NCI-H2196 treated with DMSO at 0.1 percent for 48 hours (cell line): ENCODE results near the gene SMKR1.
"Not testable (repeated sequence)": the region's sequence is repeated elsewhere in the genome, so short reads cannot be mapped to it uniquely, and the experiment has no call there.

Source experiments
- DNase-seq: peaks from one replicate; lab custom pipeline; 2025; ENCODE audit not compliant: unreplicated experiment; lab: John Stamatoyannopoulos, UW

The SMKR1 gene

GRCh38 chr7:129524405-129524804 lies 22.1 kb downstream of the SMKR1 start:
- DNase-seq = not testable (repeated sequence)

GRCh38 chr7:129525225-129525862 lies 23.0 kb downstream of the SMKR1 start:
- no peak for DNase-seq

GRCh38 chr7:129529643-129530042 lies 27.3 kb downstream of the SMKR1 start:
- DNase-seq = no peak

- DNase-seq = no peak
These were observed 28.6 kb downstream of the SMKR1 start for GRCh38 chr7:129530795-129531391.

GRCh38 chr7:129531721-129532120 lies 29.4 kb downstream of the SMKR1 start:
- DNase-seq = no peak

GRCh38 chr7:129532375-129532774 lies 30.0 kb downstream of the SMKR1 start:
- no peak for DNase-seq

- not testable (repeated sequence) for DNase-seq
These were observed 32.4 kb downstream of the SMKR1 start for GRCh38 chr7:129534558-129535274.

- DNase-seq = no peak
These were observed 33.6 kb downstream of the SMKR1 start for GRCh38 chr7:129535896-129536295.

- no peak for DNase-seq
These were observed 34.0 kb downstream of the SMKR1 start for GRCh38 chr7:129536323-129536722.

- DNase-seq = no peak
These were observed 36.5 kb downstream of the SMKR1 start for GRCh38 chr7:129538790-129539189.

- no peak for DNase-seq
These were observed 38.0 kb downstream of the SMKR1 start for GRCh38 chr7:129540340-129540739.

- no peak for DNase-seq
These were observed 42.4 kb downstream of the SMKR1 start for GRCh38 chr7:129544700-129545099.

GRCh38 chr7:129550693-129551360 lies 48.5 kb downstream of the SMKR1 start:
- no peak for DNase-seq

- no peak for DNase-seq
These were observed 51.6 kb downstream of the SMKR1 start for GRCh38 chr7:129553899-129554461.

- DNase-seq = no peak
These were observed 54.3 kb downstream of the SMKR1 start for GRCh38 chr7:129556607-129557133.

GRCh38 chr7:129557686-129558481 lies 55.6 kb downstream of the SMKR1 start:
- DNase-seq = no peak

- DNase-seq = no peak
These were observed 57.2 kb downstream of the SMKR1 start for GRCh38 chr7:129559564-129559963.

GRCh38 chr7:129560831-129561230 lies 58.5 kb downstream of the SMKR1 start:
- DNase-seq = no peak

- no peak for DNase-seq
These were observed 59.5 kb downstream of the SMKR1 start for GRCh38 chr7:129561677-129562359.
